Measurements from ENCODE around the gene TAF1B.

TAF1B gene

GRCh38 chr2:9799011-9799596 lies 44.2 kb upstream of the TAF1B start:
- Histone ChIP-seq H3K9me3 (ENCODE audit: low read length) (no peaks in the 10 kb centered on the region), H3K4me2 (ENCODE audit: low read length) (no peak overlapping the region), H3K36me3 (ENCODE audit: insufficient read depth, low read length) (no peaks in the 10 kb centered on the region), H4K20me1 (ENCODE audit: insufficient read depth, low read length) (no peaks in the 10 kb centered on the region), H3F3A (ENCODE audit: insufficient read depth, low read length) (no peaks in the 10 kb centered on the region), H2AFZ (ENCODE audit: low read length) (no peak overlapping the region), H3K27ac (ENCODE audit: low read depth, low read length, poor library complexity, severe bottlenecking) (no peak overlapping the region), H3K4me1 (ENCODE audit: insufficient read depth, low read length, severe bottlenecking) (no peaks in the 10 kb centered on the region), H3K4me3 (ENCODE audit: low read depth, low read length, poor library complexity, severe bottlenecking) (no peak overlapping the region), H3K27me3 (ENCODE audit: insufficient read depth, low read length) (peaks cover 7% of the 10 kb centered on the region), H3K79me2 (ENCODE audit: insufficient read depth, low read length) (no peaks in the 10 kb centered on the region), H3K9me2 (ENCODE audit: low read depth, low read length) (no peaks in the 10 kb centered on the region), H3K9ac (ENCODE audit: low read length) (no peak overlapping the region)
- TF ChIP-seq CTCF (IDR thresholded peaks at IDR 0.05; ENCODE audit: low read length) (no peak), EZH2 (IDR thresholded peaks at IDR 0.05; ENCODE audit: borderline replicate concordance, low read length) (no peak)

GRCh38 chr2:9799729-9800632 lies 43.3 kb upstream of the TAF1B start:
- no peaks in the 10 kb centered on the region for H3K4me1 ChIP-seq (ENCODE audit: insufficient read depth, low read length, severe bottlenecking)
- H3K79me2 ChIP-seq (ENCODE audit: insufficient read depth, low read length) = no peaks in the 10 kb centered on the region
- TF ChIP-seq CTCF (IDR thresholded peaks at IDR 0.05; ENCODE audit: low read length) = peak; percentile 96
- TF ChIP-seq EZH2 (IDR thresholded peaks at IDR 0.05; ENCODE audit: borderline replicate concordance, low read length) = no peak
- peaks cover 7% of the 10 kb centered on the region for H3K27me3 ChIP-seq (ENCODE audit: insufficient read depth, low read length)
- no peaks in the 10 kb centered on the region for H3K9me2 ChIP-seq (ENCODE audit: low read depth, low read length)
- no peak overlapping the region for H2AFZ ChIP-seq (ENCODE audit: low read length)
- no peaks in the 10 kb centered on the region for H3K9me3 ChIP-seq (ENCODE audit: low read length)
- no peak overlapping the region for H3K27ac ChIP-seq (ENCODE audit: low read depth, low read length, poor library complexity, severe bottlenecking)
- H3K4me2 ChIP-seq (ENCODE audit: low read length) = no peak overlapping the region
- H3K36me3 ChIP-seq (ENCODE audit: insufficient read depth, low read length) = no peaks in the 10 kb centered on the region
- H3F3A ChIP-seq (ENCODE audit: insufficient read depth, low read length) = no peaks in the 10 kb centered on the region
- no peak overlapping the region for H3K4me3 ChIP-seq (ENCODE audit: low read depth, low read length, poor library complexity, severe bottlenecking)
- H4K20me1 ChIP-seq (ENCODE audit: insufficient read depth, low read length) = no peaks in the 10 kb centered on the region
- no peak overlapping the region for H3K9ac ChIP-seq (ENCODE audit: low read length)

GRCh38 chr2:9800639-9800974 lies 42.7 kb upstream of the TAF1B start:
- no peaks in the 10 kb centered on the region for H3K4me1 ChIP-seq (ENCODE audit: insufficient read depth, low read length, severe bottlenecking)
- H4K20me1 ChIP-seq (ENCODE audit: insufficient read depth, low read length) = no peaks in the 10 kb centered on the region
- H3K79me2 ChIP-seq (ENCODE audit: insufficient read depth, low read length) = no peaks in the 10 kb centered on the region
- no peak overlapping the region for H3K4me2 ChIP-seq (ENCODE audit: low read length)
- H2AFZ ChIP-seq (ENCODE audit: low read length) = no peak overlapping the region
- H3K9me3 ChIP-seq (ENCODE audit: low read length) = no peaks in the 10 kb centered on the region
- H3K9ac ChIP-seq (ENCODE audit: low read length) = no peak overlapping the region
- no peak overlapping the region for H3K27ac ChIP-seq (ENCODE audit: low read depth, low read length, poor library complexity, severe bottlenecking)
- TF ChIP-seq EZH2 (IDR thresholded peaks at IDR 0.05; ENCODE audit: borderline replicate concordance, low read length) (no peak), CTCF (IDR thresholded peaks at IDR 0.05; ENCODE audit: low read length) (no peak)
- no peak overlapping the region for H3K4me3 ChIP-seq (ENCODE audit: low read depth, low read length, poor library complexity, severe bottlenecking)
- peaks cover 7% of the 10 kb centered on the region; the same call in 1 of the 2 replicates for H3K27me3 ChIP-seq (ENCODE audit: insufficient read depth, low read length)
- no peaks in the 10 kb centered on the region for H3K36me3 ChIP-seq (ENCODE audit: insufficient read depth, low read length)
- H3F3A ChIP-seq (ENCODE audit: insufficient read depth, low read length) = no peaks in the 10 kb centered on the region
- H3K9me2 ChIP-seq (ENCODE audit: low read depth, low read length) = no peaks in the 10 kb centered on the region

Data from OCI-LY1 (cell line).